Testis (tissue), 3 donors: ENCODE data around the gene GPC6. TPM values are rescaled to one million over a fixed set of nuclear protein-coding genes. Genes with fewer than 3 reads are reported as not detected.

Source experiments
- DNase-seq: peaks from one replicate; pipeline ENCODE4 v3.0.0-alpha.2; 2019
- H3K27ac ChIP-seq, 2 donors: fragments of 200-600 bp; sonication (generic); one replicate each; pipeline ENCODE4 v1.5.1; 2019
- H3K27me3 ChIP-seq: fragments of 200-600 bp; sonication (generic); one replicate; pipeline ENCODE4 v1.5.1; 2019
- H3K36me3 ChIP-seq: fragments of 200-600 bp; sonication (generic); one replicate; pipeline ENCODE4 v1.5.1; 2017; ENCODE audit warnings: low read depth; ENCODE audit errors: missing control alignments
- H3K4me1 ChIP-seq: fragments of 200-600 bp; sonication (generic); one replicate; pipeline ENCODE4 v1.5.1; 2019
- H3K4me3 ChIP-seq, 2 donors: fragments of 200-600 bp; sonication (generic); one replicate each; pipeline ENCODE4 v1.5.1; 2017 to 2019
- H3K9me3 ChIP-seq: fragments of 200-600 bp; sonication (generic); one replicate; pipeline ENCODE4 v1.5.1; 2017
- CTCF ChIP-seq, 3 experiments: fragments of 450-650 bp in 2 of 3; fragments of 200-600 bp in 1 of 3; sonication (generic) in 1 of 3; IDR thresholded peaks; one replicate each; pipeline ENCODE4 v1.5.1; 2016 to 2019; ENCODE audit warnings: antibody characterized with exemption in 3 of 3, mild to moderate bottlenecking in 2 of 3, moderate library complexity in 1 of 3
- POLR2A ChIP-seq: fragments of 450-650 bp; IDR thresholded peaks from one replicate; pipeline ENCODE4 v1.6.1; 2017; ENCODE audit warnings: antibody characterized with exemption, mild to moderate bottlenecking, moderate library complexity
- WGBS, 2 donors: methylation state at CpG; one replicate each; pipeline ENCODE4 v1.1.5; 2018; 5-methylcytosine and 5-hydroxymethylcytosine counted together
- intact Hi-C: fragments of 100-400 bp; cut with DNase I; formaldehyde crosslinking; loops from one replicate; pipeline ENCODE4 v1.15.1; 2023; ENCODE audit warnings: low total_unique reads
- polyA plus RNA-seq: library from polyadenylated mRNA; stranded (reverse); fragments of 350-450 nt; fragmentation: Illumina TruSeq; extraction: RNeasy Lipid Tissue Mini Kit (QIAGEN cat#74804); gene quantifications from one replicate; pipeline ENCODE4 v1.2.3, GENCODE V29; 2014; ENCODE audit warnings: low read depth, low replicate concordance; ENCODE audit not compliant: insufficient read depth
- total RNA-seq, 2 donors: library from RNA; depleted of rRNA; stranded (reverse); fragments of >200 nt; gene quantifications; one replicate each; pipeline ENCODE4 v1.2.3, GENCODE V29; 2016

The GPC6 gene
- total and polyA plus RNA-seq, 3 donors from 2014 or later, result 2.2 to 6.9 (median 4.3) TPM

- no peaks in the 10 kb centered on the region for H3K4me1 ChIP-seq
- H3K9me3 ChIP-seq, result no peaks in the 10 kb centered on the region
- no peak overlapping the region for H3K4me3 ChIP-seq
- intact Hi-C loops, result no loop called here
- DNase-seq, result no peak
- no peak overlapping the region for H3K27ac ChIP-seq
- H3K36me3 ChIP-seq, result no peaks in the 10 kb centered on the region
- WGBS, 2 donors, result 77 to 94% methylated on average over 1 of the region's 1 CpG
- H3K27me3 ChIP-seq, result no peaks in the 10 kb centered on the region
- TF ChIP-seq POLR2A (no peak), CTCF (IDR thresholded peaks at IDR 0.05) (no peak)
Measured at GRCh38 chr13:93640452-93640851, 413.8 kb downstream of the GPC6 start.

- TF ChIP-seq CTCF (IDR thresholded peaks at IDR 0.05) (no peak), POLR2A (no peak)
- 49 to 64% methylated on average over 7 of the region's 7 CpGs for WGBS, 2 donors
- DNase-seq, result no peak
- Histone ChIP-seq H3K36me3 (no peaks in the 10 kb centered on the region), H3K27me3 (no peaks in the 10 kb centered on the region), H3K27ac (no peak overlapping the region), H3K4me1 (no peaks in the 10 kb centered on the region), H3K9me3 (no peaks in the 10 kb centered on the region), H3K4me3 (no peak overlapping the region)
- intact Hi-C loops, result no loop called here
Measured at GRCh38 chr13:93646245-93646644, 419.6 kb downstream of the GPC6 start.

GRCh38 chr13:93649496-93649895 is 422.9 kb downstream of the GPC6 start:
- intact Hi-C loops, result no loop called here
- no peak for DNase-seq
- H3K4me1 ChIP-seq, result no peaks in the 10 kb centered on the region
- no peaks in the 10 kb centered on the region for H3K27me3 ChIP-seq
- H3K36me3 ChIP-seq, result no peaks in the 10 kb centered on the region
- H3K27ac ChIP-seq, result no peak overlapping the region
- H3K9me3 ChIP-seq, result no peaks in the 10 kb centered on the region
- 73 to 79% methylated on average over 2 of the region's 2 CpGs for WGBS, 2 donors
- H3K4me3 ChIP-seq, result no peak overlapping the region
- no peak for TF ChIP-seq CTCF (IDR thresholded peaks at IDR 0.05)
- no peak for TF ChIP-seq POLR2A

DNA sequence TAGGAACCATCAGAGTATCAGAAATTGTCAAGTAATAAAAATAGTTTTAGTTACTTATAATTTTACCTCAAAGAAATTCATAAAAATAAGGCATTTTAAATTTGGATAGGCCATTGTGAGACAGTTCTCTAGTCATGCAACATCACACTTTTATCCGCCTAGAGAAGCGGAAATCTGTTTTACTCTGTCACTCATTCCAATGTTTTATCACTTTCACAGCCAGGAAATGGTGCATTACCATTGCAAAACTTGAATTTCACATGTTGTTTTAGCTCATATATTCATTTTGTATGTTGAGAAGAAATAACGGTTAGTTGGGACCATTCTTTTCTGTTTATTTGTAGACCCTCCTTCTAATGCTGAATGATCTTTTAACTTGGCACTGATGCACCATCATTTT is 427.2 kb downstream of the GPC6 start:
- Histone ChIP-seq H3K36me3 (no peaks in the 10 kb centered on the region), H3K9me3 (no peaks in the 10 kb centered on the region), H3K27ac (no peak overlapping the region), H3K27me3 (no peaks in the 10 kb centered on the region), H3K4me3 (no peak overlapping the region), H3K4me1 (no peaks in the 10 kb centered on the region)
- TF ChIP-seq POLR2A (no peak), CTCF (IDR thresholded peaks at IDR 0.05) (no peak)
- no peak for DNase-seq
- 88 to 97% methylated on average over 3 of the region's 3 CpGs for WGBS, 2 donors
- intact Hi-C loops, result no loop called here

DNA sequence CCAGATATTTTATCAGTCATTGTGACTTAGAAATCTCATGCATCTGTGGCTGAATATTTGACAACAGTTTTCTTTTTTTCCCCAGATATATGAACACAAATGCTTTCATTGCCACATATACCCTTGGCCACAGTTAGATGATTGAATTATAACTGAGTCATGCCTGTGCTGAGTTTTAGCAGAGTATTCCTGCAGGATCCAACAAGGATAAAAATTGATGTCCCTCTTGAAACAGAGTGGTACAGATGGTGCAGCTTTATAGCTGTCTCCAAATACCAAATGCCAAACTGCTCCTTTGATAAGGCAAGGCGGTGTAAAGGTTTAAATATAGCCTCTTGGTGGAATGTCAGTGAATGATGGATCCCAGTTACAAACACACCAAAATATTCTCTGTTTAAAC is 428.5 kb downstream of the GPC6 start:
- no peaks in the 10 kb centered on the region for H3K9me3 ChIP-seq
- no peak for DNase-seq
- 63 to 81% methylated on average over 1 of the region's 1 CpG for WGBS, 2 donors

More for the DNA sequence above, 428.5 kb downstream of the GPC6 start:
- H3K4me3 ChIP-seq, result no peak overlapping the region
- H3K27me3 ChIP-seq, result no peaks in the 10 kb centered on the region
- no peaks in the 10 kb centered on the region for H3K36me3 ChIP-seq
- H3K27ac ChIP-seq, result no peak overlapping the region
- no peak for TF ChIP-seq POLR2A
- TF ChIP-seq CTCF (IDR thresholded peaks at IDR 0.05), result no peak
- H3K4me1 ChIP-seq, result no peaks in the 10 kb centered on the region
- intact Hi-C loops, result no loop called here
